ENCODE results near the gene DGKK. TPM values are rescaled to one million over a fixed set of nuclear protein-coding genes. Genes with fewer than 3 reads are reported as not detected.

Gene DGKK, protein sequence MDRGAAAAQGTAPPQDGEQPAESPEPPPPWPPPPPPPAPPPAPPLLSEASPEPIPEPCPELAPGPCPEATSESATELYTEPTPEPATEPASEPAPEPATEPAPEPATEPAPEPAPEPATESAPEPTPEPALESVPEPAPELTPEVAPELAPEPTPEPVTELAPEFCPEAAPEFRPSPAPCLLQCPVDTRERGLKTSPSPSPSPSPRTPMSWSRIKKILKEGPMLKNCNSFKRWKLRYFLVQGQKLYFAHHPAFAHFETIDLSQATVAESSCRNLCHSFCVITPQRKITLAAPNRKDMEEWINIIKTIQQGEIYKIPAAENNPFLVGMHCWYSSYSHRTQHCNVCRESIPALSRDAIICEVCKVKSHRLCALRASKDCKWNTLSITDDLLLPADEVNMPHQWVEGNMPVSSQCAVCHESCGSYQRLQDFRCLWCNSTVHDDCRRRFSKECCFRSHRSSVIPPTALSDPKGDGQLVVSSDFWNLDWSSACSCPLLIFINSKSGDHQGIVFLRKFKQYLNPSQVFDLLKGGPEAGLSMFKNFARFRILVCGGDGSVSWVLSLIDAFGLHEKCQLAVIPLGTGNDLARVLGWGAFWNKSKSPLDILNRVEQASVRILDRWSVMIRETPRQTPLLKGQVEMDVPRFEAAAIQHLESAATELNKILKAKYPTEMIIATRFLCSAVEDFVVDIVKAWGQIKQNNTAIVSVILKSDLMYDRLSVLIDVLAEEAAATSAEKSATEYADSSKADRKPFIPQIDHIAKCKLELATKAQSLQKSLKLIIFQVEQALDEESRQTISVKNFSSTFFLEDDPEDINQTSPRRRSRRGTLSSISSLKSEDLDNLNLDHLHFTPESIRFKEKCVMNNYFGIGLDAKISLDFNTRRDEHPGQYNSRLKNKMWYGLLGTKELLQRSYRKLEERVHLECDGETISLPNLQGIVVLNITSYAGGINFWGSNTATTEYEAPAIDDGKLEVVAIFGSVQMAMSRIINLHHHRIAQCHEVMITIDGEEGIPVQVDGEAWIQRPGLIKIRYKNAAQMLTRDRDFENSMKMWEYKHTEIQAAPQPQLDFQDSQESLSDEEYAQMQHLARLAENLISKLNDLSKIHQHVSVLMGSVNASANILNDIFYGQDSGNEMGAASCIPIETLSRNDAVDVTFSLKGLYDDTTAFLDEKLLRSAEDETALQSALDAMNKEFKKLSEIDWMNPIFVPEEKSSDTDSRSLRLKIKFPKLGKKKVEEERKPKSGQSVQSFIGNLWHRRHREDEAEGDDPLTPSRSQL
- total RNA-seq: not detected in 2 replicates

DNA sequence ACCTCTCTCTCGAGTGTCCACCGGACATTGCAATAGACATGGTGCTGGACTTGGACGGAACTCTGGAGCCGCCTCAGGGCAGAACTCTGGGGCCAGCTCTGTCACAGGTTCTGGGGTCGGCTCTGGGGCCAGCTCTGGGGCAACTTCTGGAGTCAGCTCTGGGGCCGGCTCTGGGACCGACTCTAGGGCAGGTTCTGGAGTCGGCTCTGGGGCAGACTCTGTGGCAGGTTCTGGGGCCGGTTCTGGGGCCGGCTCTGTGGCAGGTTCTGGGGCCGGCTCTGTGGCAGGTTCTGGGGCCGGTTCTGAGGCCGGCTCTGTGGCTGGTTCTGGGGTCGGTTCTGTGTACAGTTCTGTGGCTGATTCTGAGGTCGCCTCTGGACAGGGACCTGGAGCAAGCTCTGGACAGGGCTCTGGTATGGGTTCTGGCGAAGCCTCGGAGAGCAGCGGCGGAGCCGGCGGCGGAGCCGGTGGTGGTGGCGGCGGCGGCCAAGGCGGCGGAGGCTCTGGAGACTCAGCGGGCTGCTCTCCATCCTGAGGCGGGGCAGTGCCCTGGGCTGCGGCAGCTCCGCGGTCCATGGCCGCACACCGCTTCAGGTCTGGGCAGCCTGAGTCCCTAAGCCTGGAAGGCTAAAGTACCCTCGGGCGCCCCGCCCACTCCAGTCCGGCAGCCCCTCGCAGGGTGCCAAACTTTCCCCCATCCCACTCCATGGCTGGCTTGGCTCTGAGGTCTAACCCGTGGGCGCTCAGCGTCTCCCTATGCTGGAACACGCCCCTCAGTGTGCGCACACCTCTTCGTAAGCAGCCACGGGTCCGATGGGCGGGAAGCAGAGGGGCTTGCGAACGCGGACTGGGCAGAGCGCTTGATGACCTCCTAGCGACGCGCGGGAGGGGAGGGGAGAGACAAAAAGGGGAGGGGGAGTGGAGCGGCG, at the start of gene DGKK:
Gene DGKK (minus strand): TSS at position 723 of the 929 bp plus-strand sequence. CDS start 147 bp downstream, at position 576.
- intact Hi-C loops (cut with micrococcal nuclease): no loop called here

DNA sequence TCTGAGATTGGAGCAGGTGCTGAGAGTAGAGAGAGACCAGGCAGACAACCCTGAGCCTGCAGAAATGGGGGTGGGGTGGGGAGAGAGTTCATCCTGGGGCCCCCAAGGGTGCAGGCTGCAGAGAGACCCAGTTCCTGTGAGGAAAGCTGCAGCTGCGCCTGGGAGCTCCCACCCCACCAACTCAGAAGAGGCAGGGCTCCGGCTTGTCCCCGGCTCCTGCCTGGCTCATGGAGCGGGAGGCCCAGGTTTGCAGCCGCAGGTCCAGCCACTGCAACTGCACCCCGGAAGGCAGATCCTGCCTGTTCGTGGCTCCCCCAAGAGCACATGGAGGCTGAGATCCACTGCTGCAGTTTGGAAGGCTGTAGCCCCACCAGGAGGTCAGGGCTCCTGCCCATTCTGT, 44.2 kb upstream of the DGKK start:
- intact Hi-C loops (cut with micrococcal nuclease): no loop called here

DNA sequence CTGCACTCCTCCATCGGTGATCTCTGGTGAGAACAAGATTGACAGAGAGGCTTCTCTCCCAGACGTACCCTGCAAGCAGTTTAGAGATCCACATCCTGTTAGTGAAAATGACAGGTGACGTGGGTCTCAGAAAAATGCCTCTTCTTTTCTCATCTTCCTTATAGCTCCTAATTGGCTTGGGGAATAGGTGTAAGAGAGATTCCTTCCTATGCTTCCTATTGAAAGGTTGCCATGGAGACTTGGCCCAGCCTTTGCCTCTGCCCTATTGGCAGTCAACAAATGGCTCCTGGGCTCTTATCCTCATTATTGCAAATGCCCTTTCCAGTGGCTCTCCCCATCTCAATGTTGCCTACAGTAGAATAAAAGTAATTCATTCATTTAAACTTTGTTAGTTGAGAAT, 26.5 kb upstream of the DGKK start:
- intact Hi-C loops (cut with micrococcal nuclease): no loop called here

DNA sequence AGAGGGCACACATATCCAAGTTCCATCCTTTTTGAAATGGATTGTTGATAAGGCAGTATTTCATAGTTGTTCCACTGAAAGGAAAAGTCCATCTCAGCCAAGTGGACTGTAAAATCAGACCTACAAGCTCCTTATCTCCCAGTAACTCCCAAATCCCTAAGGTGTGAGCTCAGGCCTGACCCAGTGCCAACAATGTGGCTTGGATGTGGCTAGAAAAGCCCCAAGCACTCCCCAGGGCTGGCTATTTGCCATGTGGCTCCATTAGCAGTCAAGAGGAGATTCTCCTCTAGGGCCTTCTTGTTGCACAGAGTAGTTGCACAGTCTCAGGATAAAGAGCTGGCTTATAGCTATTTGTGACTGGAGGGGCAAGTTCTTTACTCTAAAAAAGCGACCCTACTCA, 25.0 kb upstream of the DGKK start:
- intact Hi-C loops (cut with micrococcal nuclease): no loop called here

DNA sequence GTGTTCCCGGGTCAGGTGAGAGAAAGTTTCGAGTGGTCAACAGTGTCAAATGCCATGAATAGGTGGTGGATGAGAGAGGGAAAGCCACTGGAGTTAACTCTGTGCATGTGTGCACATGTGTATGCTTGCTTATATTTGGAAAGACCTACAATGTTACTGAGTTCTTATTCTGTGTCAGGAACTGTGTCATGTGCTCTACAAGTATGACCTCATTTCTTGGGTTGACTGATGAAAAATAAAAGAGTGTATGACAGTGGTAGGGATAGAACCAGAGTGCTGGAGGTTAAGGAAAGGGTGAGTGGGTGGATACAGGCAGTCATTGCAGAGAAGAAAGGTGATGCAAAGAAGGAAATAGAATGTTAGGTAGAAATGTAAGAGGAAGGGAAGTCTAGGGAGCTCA, 22.1 kb upstream of the DGKK start:
- intact Hi-C loops (cut with micrococcal nuclease): no loop called here

DNA sequence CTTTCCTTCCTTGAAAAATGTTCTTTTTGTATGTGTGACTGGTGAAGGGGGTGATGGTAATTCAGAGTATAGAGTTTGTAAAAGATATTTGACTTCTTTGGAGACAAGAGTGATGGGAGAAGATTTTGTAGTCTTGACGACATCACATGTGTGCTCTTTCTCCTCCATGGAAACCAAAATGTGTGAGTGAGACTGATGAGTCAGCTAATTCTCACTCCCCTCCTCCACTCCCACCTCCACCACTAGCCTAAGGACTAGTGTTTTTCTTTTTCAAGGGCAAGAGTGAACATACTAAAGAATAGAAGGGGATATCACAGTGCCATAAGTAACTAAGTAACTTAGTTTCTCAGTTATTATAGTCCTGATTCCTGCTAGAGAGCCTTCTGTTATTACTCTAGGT, 14.0 kb upstream of the DGKK start:
- intact Hi-C loops (cut with micrococcal nuclease): no loop called here

DNA sequence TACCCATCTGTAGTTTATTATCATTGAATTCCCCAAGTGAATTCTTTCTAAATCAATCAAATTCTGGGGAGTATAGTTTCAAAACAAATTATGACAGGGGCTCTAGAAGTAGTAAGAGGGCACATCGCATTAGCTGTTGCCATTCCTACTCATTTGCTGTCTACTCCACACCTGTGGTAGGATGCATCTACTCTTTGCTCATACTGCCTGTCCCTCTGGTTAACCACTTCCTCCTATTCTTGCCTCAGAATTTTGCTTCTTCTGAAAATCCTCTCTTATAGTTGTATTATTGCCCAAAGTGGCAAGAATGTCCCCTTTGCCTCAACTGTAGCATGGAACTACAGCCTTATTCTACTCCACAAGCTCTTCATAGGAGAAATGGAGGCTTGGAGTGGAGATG, 12.7 kb upstream of the DGKK start:
- intact Hi-C loops (cut with micrococcal nuclease): no loop called here

DNA sequence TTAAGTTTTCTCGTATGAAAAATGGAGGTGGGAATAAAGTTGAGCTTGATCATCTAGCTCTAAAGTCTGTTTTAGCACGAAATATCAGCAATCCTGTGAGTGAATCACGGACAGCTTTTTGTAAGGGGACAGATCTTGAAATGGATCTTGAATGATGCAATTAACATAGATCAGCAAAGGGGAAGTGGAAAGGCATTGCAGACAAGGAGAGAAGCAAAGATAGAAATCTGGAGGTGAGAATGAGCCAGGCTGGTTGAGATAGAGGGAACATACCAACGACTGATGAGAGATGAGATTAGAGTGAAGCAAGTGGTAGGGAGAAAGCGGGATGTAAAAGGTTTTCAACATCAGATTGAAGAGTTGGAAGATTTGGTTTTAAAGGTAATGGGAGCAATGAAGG, 4.6 kb upstream of the DGKK start:
- intact Hi-C loops (cut with micrococcal nuclease): no loop called here

DNA sequence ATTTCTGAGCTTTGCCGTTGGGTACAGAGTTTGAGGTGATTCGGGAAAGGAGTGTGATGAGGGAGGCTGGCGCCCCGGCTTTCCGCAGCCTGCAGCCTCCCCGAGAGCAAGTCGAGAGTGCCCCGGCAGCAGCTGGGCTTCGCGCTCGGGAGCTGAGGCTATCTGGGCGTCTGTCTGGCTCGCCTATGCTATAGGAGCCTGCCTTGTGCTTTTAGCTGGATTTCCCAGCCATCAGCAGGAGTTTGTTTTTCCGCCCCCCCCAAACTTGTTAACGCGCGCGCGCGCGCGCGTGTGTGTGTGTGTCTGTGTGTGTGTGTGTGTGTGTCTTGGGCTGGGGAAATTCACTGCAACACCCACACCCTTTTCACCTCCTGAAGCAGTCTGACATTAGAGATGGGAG, 765 bp upstream of the DGKK start:
- intact Hi-C loops (cut with micrococcal nuclease): no loop called here

DNA sequence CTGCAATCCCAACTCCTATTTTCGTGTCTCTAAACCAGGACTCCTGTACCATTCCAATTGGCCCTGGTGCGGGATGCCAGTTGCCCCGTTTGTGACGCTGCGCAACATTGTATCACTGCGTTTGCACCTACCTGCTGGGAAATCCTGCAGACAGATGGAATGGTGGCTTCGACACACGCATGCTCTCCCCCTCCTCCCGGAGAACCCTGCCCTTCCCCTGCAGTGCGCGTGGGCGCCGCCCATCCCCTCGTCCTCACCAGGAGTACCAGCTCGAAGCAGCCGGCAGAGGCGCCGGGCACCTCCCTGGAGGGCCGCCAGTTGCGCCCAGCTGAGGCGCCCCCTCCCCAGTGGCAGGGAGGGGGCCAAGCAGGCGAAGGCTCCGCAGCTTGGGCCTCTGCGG, 1.4 kb downstream of the DGKK start:
- intact Hi-C loops (cut with micrococcal nuclease): no loop called here

DNA sequence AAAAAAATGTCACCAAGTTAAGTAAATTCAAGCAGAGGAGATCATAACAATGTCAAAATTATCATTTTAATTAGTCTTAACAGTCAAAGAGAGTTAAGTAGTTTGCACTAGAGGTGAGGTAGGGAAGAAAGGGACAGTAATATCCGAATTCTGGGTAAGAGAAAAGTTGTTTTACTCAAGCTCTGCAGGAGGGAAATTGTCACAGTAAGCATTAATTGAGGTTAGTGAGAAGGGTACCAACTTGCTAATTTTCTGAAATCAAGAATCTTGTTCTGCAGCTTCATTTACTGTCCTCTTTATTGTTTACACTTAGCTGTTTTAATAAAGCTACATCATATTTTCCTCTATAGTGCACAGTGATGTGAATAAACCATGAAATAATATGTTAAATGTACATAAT, 11.0 kb downstream of the DGKK start:
- intact Hi-C loops (cut with micrococcal nuclease): no loop called here

DNA sequence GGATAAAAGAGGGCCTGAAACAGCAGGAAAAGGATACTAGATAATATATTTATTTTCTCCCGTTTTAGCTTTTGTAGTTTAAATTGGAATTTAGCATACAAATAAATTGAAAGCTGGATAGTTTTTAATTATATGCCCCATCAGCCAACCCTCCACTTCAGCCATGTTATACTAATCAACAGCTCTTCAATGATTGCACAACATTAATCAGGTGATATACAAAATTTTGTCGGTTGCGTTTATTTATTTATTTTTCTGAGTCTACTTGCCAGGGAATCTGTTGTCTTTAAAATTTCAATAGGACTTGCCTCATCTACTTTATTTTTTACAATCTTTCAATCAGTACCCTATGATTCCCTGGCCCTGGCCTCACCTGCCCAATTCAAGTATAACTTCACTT, 12.1 kb downstream of the DGKK start:
- intact Hi-C loops (cut with micrococcal nuclease): no loop called here

DNA sequence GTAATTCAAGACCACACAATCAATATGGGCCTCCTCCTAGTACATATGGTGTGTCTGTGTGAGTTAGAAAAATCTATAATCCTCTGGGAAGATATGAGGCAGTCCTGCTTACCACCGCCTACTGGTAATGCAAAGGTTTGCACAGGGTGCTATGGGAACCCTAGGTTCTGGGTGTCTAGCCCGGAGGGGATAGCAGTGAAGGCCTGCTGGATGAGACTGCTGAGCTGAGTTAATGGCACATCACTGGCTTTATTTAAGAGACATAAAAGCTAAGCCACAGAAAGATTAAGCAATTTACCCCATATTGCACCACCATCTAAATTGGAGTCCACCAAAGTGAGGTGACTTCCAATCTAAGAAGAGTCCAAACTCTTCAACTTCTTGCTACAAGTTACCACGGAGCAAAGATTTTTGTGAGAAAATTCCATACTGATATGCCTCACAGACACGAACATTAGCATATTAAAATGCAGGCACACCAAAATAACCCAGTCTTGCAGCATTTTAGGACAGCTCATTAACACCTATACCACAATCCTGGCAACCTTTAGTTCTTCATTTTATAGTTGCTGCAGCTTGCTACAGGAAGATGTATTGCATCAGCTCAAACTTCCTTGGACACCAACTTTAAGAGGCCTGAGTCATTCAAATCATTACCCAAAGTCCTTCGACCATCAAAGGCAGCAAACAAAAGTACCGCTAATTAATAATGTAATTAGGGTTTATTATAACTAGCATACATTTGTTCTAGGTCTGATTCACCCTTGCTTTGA, 13.7 kb downstream of the DGKK start:
- intact Hi-C loops (cut with micrococcal nuclease): no loop called here

DNA sequence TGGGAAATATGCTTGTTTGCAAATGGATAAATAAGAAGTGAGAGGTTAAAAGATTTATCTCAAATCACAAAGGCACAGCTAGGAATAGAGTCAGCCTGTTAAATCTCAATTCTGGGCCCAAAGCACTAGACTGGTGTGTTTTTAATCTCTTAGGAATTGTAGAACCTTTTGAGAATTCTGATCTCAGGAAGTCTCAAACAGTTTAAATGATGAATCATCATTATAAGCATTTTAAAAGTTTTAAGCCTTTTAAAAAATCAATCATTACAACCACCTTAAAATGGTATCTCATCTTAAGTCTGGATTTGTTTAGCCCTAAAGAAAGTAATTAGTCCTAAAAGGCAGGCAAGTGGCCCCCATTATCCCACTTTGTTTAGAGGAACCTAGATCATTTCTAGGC, 17.8 kb downstream of the DGKK start:
- intact Hi-C loops (cut with micrococcal nuclease): no loop called here

DNA sequence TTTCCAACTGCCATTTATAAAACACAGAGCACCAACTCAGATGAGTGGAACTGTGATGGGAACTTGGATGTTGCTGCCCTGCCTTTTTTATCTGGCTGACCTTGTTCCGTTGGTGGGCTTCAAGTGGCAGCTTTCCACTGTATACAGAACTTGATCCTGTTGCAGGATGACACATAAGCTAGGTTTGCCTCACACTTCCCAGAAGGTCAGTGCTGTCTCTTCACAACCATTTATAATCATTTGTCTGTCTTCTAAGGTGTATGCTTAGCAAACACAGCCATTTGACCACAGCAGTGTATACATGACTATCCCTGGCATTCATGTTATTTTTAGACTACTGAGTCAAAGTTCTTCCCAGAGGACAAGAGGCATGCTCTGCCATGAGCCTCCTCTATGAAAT, 20.3 kb downstream of the DGKK start:
- intact Hi-C loops (cut with micrococcal nuclease): no loop called here

DNA sequence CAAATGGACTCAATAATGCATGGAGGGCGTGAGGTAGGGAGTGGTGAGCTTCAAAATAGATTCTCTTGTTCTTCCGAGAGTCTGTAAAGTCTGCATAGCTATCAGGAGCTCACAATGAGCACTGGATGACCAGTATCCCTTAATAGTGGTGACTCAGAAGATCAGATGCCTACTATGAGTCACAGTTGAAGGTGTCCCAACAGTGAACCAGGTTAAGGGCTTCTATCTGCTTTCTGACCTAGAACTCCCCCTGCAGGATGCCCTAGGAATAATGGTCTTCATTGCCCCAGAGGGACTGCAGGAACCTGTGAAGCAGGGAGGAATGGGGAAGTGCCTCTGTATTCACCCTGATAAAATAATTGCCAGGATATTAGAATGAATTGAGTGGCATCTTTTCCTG, 22.1 kb downstream of the DGKK start:
- intact Hi-C loops (cut with micrococcal nuclease): loop anchor here (1.0 kb wide), 1 partner anchor 533 kb away; no protein-coding TSS in a partner anchor

DNA sequence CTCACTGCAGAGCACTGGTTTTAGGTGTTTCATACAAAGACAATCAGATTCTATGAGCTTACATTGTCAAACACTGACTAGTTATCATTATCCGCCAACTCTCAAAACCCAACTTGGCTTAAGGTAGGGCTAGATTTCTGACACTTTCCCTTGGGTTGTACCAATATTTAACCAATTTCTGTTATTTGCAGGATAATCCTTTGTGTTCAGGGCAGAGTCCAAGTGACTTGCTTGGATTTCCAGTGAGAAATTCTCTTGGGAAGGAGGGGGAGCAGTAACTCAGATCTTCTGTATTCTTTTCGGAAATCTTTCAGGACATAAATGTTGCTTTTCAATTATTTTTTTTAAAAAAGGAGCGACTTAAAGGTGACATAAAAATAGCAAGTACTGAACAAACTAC, 23.1 kb downstream of the DGKK start:
- intact Hi-C loops (cut with micrococcal nuclease): no loop called here

DNA sequence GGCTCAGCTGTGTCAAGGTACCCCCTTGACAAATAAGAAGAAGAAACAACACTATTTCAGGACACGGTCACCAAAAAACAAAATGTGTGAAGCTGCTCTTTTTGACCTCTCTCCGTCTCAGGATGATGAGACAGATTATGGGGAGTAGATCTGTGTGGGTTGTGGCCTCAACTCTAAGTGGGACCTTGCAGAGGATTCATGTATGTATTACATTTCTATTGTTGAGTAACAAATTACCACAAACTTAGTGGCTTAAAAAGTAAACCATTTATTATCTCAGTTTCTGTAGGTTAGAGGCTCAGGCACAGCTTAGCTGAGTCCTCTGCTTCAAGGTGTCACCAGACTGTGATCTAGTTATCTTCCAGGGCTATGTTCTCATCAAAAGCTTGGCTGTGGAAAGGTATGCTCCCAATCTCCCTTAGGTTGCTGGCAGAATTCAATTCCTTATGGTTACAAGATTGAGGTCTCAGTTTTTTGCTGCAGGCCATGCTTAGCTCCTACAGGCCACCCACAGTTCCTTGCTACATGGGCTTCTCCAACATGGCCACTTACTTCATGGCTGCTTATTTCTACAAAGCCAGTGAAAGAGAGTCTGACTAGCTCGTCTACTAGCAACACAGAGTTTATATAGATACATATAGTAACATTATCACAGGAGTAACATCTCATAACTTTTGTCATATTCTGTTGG, 28.1 kb downstream of the DGKK start:
- intact Hi-C loops (cut with micrococcal nuclease): no loop called here

DNA sequence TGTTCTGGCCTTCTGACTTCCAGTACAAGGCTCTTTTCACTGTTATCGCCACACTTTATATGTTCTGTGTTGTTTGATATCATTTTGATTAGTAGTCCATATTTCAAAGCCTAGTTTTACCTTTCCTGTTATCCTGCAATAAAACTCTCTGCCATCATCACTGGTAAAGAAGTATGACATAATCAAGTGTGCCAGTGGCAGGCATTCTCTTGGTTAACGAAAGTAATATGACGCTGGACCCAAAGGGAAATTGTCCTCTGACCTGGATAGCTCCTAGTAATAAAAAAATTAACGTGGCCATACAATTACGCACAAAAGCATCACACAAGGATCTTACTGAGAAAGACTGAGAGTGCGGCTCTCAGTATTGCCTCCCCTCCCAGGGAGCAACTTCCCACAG, 33.8 kb downstream of the DGKK start:
- intact Hi-C loops (cut with micrococcal nuclease): no loop called here

All from T-helper 1 cell treated with Interleukin-12 subunit alpha and Interleukin-12 subunit beta and Interleukin-4 antibody, amounts not matched to agents 30 ng/mL and 1 ng/mL, for 36 hours (primary cell).